ENCODE data around the gene B3GNT9.
"Not testable (repeated sequence)": the region's sequence is repeated elsewhere in the genome, so short reads cannot be mapped to it uniquely, and the experiment has no call there.

The B3GNT9 gene

GRCh38 chr16:67129422-67129821 lies 21.4 kb downstream of the B3GNT9 start:
- no peaks in the 10 kb centered on the region for H3K27me3 Mint-ChIP-seq
- H3K4me3 Mint-ChIP-seq = no peak overlapping the region
- no peak overlapping the region for H3K27ac Mint-ChIP-seq
- no peaks in the 10 kb centered on the region for H3K9me3 Mint-ChIP-seq (ENCODE audit: low read depth)
- peaks cover 21% of the 10 kb centered on the region for H3K36me3 Mint-ChIP-seq
- H3K4me1 Mint-ChIP-seq (ENCODE audit: low read depth) = no peaks in the 10 kb centered on the region

DNA sequence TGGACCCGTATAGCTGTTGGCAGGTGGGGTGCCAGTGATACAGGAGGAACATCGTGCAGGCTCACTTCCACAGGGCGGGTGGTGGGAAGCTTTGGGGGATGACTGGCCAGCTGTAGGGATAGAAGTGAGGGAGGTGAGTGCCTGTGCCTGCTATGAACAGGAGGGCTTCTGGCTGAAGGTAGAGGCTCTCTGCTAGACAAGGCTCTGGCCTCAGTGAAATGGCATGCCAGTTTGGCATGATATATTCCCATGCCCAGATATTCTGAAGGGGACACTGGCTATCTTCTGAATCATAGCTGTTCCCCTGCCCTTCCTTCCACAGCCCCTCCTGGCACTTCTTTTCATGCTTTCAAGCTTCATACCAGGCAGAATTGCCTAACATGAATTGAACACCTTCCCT lies 21.9 kb downstream of the B3GNT9 start:
- H3K36me3 Mint-ChIP-seq = peaks cover 24% of the 10 kb centered on the region
- no peak overlapping the region for H3K4me3 Mint-ChIP-seq
- no peaks in the 10 kb centered on the region for H3K4me1 Mint-ChIP-seq (ENCODE audit: low read depth)

GRCh38 chr16:67128417-67128816 lies 22.4 kb downstream of the B3GNT9 start:
- Mint-ChIP-seq H3K27me3 (no peaks in the 10 kb centered on the region), H3K4me1 (ENCODE audit: low read depth) (no peaks in the 10 kb centered on the region), H3K36me3 (peaks cover 29% of the 10 kb centered on the region), H3K9me3 (ENCODE audit: low read depth) (no peaks in the 10 kb centered on the region), H3K27ac (no peak overlapping the region), H3K4me3 (no peak overlapping the region)

More for the DNA sequence above, 21.9 kb downstream of the B3GNT9 start:
- Mint-ChIP-seq H3K27me3 (no peaks in the 10 kb centered on the region), H3K9me3 (ENCODE audit: low read depth) (no peaks in the 10 kb centered on the region), H3K27ac (no peak overlapping the region)

DNA sequence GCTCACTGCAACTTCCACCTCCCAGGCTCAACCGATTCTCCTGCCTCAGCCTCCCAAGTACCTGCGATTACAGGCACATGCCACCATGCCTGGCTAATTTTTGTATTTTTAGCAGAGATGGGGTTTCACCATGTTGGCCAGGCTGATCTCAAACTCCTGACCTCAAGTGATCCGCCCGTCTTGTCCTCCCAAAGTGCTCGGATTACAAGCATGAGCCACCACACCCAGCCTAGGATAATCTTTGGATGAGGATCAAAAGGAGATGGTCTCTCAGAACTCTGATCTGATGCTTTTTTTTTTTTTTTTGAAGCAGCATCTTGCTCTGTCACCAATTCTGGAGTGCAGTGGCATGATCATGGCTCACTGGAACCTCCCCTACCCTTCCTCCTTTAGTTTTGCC lies 28.0 kb downstream of the B3GNT9 start:
- not testable (repeated sequence) for H3K9me3 Mint-ChIP-seq (ENCODE audit: low read depth); H3K4me1 Mint-ChIP-seq (ENCODE audit: low read depth); H3K27me3 Mint-ChIP-seq; H3K4me3 Mint-ChIP-seq; H3K27ac Mint-ChIP-seq
- H3K36me3 Mint-ChIP-seq = peaks cover 18% of the 10 kb centered on the region

DNA sequence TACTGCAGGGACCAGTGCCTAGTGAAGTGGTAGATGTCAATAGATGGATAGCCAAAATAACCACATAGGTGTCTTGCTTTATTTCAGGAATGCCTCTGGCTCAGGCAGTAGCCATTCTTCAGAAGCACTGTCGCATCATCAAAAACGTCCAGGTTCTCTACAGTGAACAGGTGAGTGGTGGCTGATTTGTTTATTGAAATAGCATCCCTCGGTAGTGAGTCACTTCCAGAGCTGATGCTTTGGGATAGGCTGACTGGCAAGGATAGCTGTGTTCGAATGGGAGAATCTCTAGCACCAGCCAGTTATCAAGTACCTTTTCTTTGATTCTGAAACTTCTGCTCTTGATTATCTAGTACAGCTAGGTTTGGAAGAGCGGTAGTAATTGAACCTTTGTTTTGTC lies 30.8 kb downstream of the B3GNT9 start:
- Mint-ChIP-seq H3K27me3 (no peaks in the 10 kb centered on the region), H3K27ac (no peak overlapping the region), H3K4me3 (no peak overlapping the region), H3K4me1 (ENCODE audit: low read depth) (peaks cover 10% of the 10 kb centered on the region), H3K36me3 (peaks cover 12% of the 10 kb centered on the region), H3K9me3 (ENCODE audit: low read depth) (no peaks in the 10 kb centered on the region)

DNA sequence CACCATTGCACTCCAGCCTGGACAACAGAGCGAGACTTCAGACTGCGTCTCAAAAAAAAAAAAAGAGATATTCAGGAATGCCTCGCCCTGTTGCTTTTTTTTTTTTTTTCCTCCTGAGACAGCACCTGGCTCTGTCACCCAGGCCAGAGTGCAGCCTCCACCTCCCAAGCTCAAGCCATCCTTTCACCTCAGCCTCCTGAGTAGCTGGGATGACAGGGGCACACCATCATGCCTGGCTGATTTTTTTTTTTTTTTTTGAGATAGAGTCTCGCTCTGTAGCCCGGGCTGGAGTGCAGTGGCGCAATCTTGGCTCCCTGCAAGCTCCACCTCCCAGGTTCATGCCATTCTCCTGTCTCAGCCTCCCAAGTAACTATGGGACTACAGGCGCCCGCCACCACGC lies 33.1 kb downstream of the B3GNT9 start:
- peaks cover 23% of the 10 kb centered on the region for H3K4me1 Mint-ChIP-seq (ENCODE audit: low read depth)
- H3K27ac Mint-ChIP-seq = no peak overlapping the region
- no peak overlapping the region for H3K4me3 Mint-ChIP-seq
- H3K9me3 Mint-ChIP-seq (ENCODE audit: low read depth) = no peaks in the 10 kb centered on the region
- peaks cover 4% of the 10 kb centered on the region for H3K36me3 Mint-ChIP-seq
- no peaks in the 10 kb centered on the region for H3K27me3 Mint-ChIP-seq

DNA sequence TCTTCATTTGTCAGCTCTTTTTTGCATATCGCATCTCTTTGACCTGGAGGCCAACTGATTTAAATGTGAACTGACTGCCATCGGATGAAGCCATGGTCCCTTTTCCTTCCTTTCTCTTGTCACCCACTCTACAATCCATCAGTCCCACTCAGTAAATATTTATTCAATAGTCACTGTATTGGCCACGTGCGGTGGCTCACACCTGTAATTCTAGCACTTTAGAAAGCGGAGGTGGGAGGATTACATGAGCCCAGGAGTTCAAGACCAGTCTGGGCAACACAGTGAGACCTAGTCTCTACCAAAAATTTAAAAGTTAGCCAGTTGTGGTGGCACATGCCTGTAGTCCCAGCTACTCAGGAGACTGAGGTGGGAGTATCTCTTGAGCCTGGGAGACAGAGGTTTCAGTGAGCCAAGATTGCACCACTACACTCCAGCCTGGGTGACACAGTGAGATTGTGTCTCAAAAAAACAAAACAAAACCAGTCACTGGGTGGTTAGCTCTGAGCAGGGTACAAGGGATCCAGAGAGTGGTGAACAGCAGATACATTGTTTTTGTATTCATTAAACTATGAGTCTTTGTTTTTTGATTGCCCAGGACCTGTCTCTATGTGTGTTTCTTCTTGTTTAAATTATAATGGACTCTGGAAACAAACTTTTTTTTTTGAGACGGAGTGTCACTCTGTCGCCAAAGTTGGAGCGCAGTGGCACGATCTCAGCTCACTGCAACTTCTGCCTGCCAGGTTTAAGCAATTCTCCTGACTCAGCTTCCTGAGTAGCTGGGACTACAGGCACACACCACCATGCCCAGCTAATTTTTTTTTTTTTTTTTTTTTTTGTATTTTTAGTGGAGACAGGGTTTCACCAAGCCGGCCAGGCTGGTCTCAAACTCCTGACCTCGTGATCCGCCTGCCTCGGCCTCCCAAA lies 34.1 kb downstream of the B3GNT9 start:
- no peak overlapping the region for H3K27ac Mint-ChIP-seq
- no peak overlapping the region for H3K4me3 Mint-ChIP-seq
- H3K36me3 Mint-ChIP-seq = peaks cover 4% of the 10 kb centered on the region
- H3K9me3 Mint-ChIP-seq (ENCODE audit: low read depth) = no peaks in the 10 kb centered on the region
- no peaks in the 10 kb centered on the region for H3K27me3 Mint-ChIP-seq
- H3K4me1 Mint-ChIP-seq (ENCODE audit: low read depth) = peaks cover 33% of the 10 kb centered on the region

GRCh38 chr16:67115639-67116038 lies 35.2 kb downstream of the B3GNT9 start:
- H3K9me3 Mint-ChIP-seq (ENCODE audit: low read depth) = no peaks in the 10 kb centered on the region
- peaks cover 4% of the 10 kb centered on the region for H3K36me3 Mint-ChIP-seq
- peak overlapping the region; percentile 11 for H3K27ac Mint-ChIP-seq
- H3K4me3 Mint-ChIP-seq = no peak overlapping the region
- H3K27me3 Mint-ChIP-seq = no peaks in the 10 kb centered on the region
- H3K4me1 Mint-ChIP-seq (ENCODE audit: low read depth) = peaks cover 40% of the 10 kb centered on the region

DNA sequence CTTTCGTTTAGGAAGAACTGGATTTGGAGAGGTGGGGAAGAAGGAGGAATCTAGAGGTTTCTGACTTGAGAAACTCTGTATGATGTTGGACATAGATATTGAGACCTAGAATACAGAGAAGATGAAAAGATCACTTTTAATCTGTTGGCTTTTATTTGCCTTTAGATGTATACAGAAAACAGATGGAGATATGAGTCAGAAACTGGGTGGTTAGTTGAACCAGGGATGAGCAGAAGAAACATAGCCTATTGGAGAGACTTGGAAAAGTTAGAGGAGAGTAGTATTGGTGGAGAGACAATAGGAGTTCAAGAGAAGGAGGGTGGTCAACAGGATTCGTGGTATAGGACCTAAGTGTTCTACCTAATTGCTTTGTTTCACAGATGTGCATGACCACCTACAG lies 36.0 kb downstream of the B3GNT9 start:
- Mint-ChIP-seq H3K36me3 (no peaks in the 10 kb centered on the region), H3K27ac (peak overlapping the region; percentile 13), H3K4me3 (no peak overlapping the region), H3K27me3 (no peaks in the 10 kb centered on the region), H3K4me1 (ENCODE audit: low read depth) (peaks cover 41% of the 10 kb centered on the region), H3K9me3 (ENCODE audit: low read depth) (no peaks in the 10 kb centered on the region)

- Mint-ChIP-seq H3K4me3 (no peak overlapping the region), H3K4me1 (ENCODE audit: low read depth) (peaks cover 45% of the 10 kb centered on the region), H3K36me3 (no peaks in the 10 kb centered on the region), H3K27me3 (no peaks in the 10 kb centered on the region), H3K27ac (no peak overlapping the region), H3K9me3 (ENCODE audit: low read depth) (no peaks in the 10 kb centered on the region)
Observed at GRCh38 chr16:67112591-67113399, 38.0 kb downstream of the B3GNT9 start.

GRCh38 chr16:67111951-67112444 lies 38.8 kb downstream of the B3GNT9 start:
- no peaks in the 10 kb centered on the region for H3K9me3 Mint-ChIP-seq (ENCODE audit: low read depth)
- H3K27ac Mint-ChIP-seq = no peak overlapping the region
- H3K4me3 Mint-ChIP-seq = peak overlapping the region; percentile 30
- peaks cover 45% of the 10 kb centered on the region for H3K4me1 Mint-ChIP-seq (ENCODE audit: low read depth)
- no peaks in the 10 kb centered on the region for H3K36me3 Mint-ChIP-seq
- H3K27me3 Mint-ChIP-seq = no peaks in the 10 kb centered on the region

DNA sequence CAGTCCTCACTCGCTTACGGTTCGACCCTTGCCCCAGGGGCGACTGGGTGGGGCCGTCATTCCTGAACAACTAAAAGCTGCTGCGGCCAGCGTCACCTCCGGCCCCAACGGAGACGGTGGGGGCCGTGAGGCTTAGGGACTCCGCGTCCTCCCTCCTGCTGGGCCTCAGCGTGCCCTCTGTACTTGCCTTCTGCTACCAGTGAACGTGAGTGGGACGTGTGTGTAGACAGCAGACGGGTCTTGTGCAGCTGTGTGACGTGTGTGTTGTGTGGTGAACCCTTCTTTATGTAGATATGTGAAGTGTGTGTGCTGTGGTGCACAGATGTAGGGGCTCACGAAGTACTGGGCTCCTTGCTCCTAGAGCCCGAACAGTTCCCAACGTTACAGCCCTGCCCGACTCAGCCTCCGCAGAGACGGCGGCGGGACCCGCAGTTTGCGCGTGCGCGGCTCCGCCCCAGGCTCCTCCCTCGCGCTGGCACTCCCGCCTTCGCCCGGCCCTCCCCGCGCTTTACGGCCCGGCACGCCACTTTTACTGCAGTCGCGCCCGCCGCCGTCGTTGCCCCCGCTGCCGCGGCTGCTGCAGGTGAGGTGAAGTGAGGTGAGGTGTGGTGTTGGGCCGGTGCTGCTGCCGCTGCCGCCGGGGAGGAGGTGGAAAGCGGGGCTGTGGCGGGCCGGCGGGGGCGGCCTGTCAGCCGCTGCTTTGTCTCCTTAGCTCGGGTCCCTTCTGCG lies 41.2 kb downstream of the B3GNT9 start, which contains the start of gene PHAF1:
TSS of gene PHAF1 (plus strand) at position 535 of the 729 bp plus-strand sequence. CDS start 235 bp downstream, outside the sequence.
- H3K27ac Mint-ChIP-seq = peak within 1 kb of the TSS; percentile 83
- H3K36me3 Mint-ChIP-seq = no peaks in the 10 kb centered on the region
- H3K27me3 Mint-ChIP-seq = no peaks in the 10 kb centered on the region
- H3K9me3 Mint-ChIP-seq (ENCODE audit: low read depth) = no peaks in the 10 kb centered on the region
- H3K4me1 Mint-ChIP-seq (ENCODE audit: low read depth) = peaks cover 33% of the 10 kb centered on the region
- H3K4me3 Mint-ChIP-seq = peak within 1 kb of the TSS; percentile 96

- H3K9me3 Mint-ChIP-seq (ENCODE audit: low read depth) = no peaks in the 10 kb centered on the region
- peak overlapping the region; percentile 83 for H3K27ac Mint-ChIP-seq
- no peaks in the 10 kb centered on the region for H3K36me3 Mint-ChIP-seq
- peak overlapping the region; percentile 96 for H3K4me3 Mint-ChIP-seq
- peaks cover 30% of the 10 kb centered on the region for H3K4me1 Mint-ChIP-seq (ENCODE audit: low read depth)
- H3K27me3 Mint-ChIP-seq = no peaks in the 10 kb centered on the region
Observed at GRCh38 chr16:67108931-67109406, 41.8 kb downstream of the B3GNT9 start.

- no peaks in the 10 kb centered on the region for H3K27me3 Mint-ChIP-seq
- H3K9me3 Mint-ChIP-seq (ENCODE audit: low read depth) = no peaks in the 10 kb centered on the region
- H3K4me1 Mint-ChIP-seq (ENCODE audit: low read depth) = peaks cover 30% of the 10 kb centered on the region
- H3K4me3 Mint-ChIP-seq = no peak overlapping the region
- H3K27ac Mint-ChIP-seq = no peak overlapping the region
- no peaks in the 10 kb centered on the region for H3K36me3 Mint-ChIP-seq
Observed at GRCh38 chr16:67108489-67108888, 42.3 kb downstream of the B3GNT9 start.

Measured in activated naive CD8-positive, alpha-beta T cell (primary cell).